NB4 (cell line): ENCODE measurements around the gene CIAO1.

Experiments used
- CTCF ChIP-seq: IDR thresholded peaks from one replicate; pipeline ENCODE4 v1.5.1; 2012; ENCODE audit warnings: low read depth, low read length
- MAX ChIP-seq: IDR thresholded peaks from 2 replicates; pipeline ENCODE4 v1.6.1; 2011; ENCODE audit warnings: low read depth, low read length
- MYC ChIP-seq: IDR thresholded peaks from 2 replicates; pipeline ENCODE4 v1.6.1; 2011; ENCODE audit warnings: low read depth, low read length
- POLR2A ChIP-seq: IDR thresholded peaks from 2 replicates; pipeline ENCODE4 v1.6.1; 2011; ENCODE audit warnings: mild to moderate bottlenecking; ENCODE audit not compliant: insufficient read length; ENCODE audit errors: extremely low read depth

GRCh38 chr2:96241227-96241626, 24.8 kb upstream of the CIAO1 start:
- TF ChIP-seq MAX (no peak), CTCF (no peak), POLR2A (no peak), MYC (no peak)
